ENCODE measurements around the gene TRMT112.

The TRMT112 gene

DNA sequence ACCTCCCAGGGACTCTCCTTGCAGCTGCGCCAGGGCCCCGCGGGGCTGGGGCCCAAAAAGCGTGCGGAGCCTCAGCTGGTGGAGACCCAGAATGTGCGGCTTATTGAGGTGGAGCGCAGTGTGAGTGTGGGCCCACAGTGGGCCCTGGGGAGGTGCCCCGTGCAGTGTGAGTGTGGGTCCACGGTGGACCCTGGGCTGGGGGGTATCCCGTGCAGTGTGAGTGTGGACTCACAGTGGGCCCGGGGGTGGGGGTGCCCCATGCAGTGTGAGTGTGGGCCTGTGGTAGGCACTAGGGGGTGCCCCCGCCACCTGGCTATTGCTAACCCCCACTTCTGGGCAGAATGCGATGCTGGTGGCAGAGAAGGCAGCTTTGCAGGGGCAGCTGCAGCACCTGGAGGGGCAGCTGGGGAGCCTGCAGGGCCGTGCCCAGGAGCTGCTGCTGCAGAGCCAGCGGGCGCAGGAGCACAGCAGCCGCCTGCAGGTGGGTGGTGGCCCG is 33.8 kb upstream of the TRMT112 start:
- DNase-seq (ENCODE audit: low read depth, low spot score): no peak

DNA sequence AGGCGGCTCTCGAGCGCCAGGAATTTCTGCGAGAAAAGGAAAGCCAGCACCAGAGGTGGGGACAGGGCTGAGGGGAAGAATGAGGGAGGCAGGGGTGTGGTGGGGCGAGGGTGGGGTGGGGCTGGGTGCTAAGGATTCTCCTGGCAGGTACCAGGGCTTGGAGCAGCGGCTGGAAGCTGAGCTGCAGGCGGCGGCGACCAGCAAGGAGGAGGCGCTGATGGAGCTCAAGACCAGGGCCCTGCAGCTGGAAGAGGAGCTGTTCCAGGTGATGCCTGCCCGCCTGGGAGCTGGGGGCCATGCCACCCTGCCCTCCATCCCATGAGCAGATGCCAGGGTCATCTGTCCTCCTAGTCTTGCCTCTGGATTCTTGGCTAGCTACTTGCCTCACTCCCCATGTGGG is 32.0 kb upstream of the TRMT112 start:
- no peak for DNase-seq (ENCODE audit: low read depth, low spot score)

DNA sequence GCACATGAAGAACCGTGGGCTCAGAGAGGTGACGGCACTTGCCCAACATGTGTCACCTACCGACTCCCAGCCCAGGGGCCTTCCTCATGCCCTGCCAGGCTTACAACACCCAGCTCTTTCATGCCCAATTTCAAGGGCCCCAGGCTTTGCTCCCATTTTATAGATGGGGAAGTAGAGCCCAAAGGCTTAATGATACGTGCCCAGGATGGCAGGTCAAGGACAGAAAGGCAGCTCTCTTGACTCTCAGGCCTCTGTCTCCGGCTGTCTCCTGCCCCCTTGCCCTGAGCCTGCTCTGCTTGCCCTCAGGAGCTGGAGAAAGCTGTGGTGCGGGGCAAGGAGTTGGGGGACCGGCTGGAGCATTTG is 31.6 kb upstream of the TRMT112 start:
- no peak for DNase-seq (ENCODE audit: low read depth, low spot score)

DNA sequence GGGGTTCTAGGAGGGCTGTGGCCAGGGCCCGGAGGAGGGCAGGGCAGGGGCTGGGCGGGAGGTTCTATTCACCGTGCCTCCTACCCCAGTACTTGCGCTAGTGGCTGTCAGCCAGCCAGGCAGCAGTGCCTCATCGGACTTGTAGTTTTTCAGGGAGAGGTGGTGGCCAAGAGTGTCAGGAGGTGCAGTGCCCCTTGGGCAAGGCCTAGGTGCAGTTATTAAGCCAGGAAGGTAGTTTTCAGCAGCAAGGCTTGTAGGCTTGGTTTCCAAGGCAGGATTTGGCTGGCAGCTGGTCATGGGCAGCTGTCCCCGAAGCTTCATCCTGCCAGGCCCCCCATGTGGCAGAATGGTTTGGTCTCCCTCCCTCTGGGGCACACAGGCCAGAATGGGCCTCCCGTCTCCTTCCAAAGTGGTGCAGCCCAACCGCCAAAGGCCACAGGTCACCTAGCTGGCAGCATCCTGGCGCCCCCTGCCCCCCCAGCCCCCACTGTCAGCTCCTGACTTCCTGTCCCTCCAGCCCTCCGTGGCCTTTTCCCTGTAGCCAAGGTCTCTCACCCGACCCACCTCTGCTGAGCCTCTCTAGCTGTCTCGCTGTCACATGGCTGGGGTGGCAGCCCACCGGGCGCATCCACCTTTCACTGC is 31.1 kb upstream of the TRMT112 start:
- no peak for DNase-seq (ENCODE audit: low read depth, low spot score)

DNA sequence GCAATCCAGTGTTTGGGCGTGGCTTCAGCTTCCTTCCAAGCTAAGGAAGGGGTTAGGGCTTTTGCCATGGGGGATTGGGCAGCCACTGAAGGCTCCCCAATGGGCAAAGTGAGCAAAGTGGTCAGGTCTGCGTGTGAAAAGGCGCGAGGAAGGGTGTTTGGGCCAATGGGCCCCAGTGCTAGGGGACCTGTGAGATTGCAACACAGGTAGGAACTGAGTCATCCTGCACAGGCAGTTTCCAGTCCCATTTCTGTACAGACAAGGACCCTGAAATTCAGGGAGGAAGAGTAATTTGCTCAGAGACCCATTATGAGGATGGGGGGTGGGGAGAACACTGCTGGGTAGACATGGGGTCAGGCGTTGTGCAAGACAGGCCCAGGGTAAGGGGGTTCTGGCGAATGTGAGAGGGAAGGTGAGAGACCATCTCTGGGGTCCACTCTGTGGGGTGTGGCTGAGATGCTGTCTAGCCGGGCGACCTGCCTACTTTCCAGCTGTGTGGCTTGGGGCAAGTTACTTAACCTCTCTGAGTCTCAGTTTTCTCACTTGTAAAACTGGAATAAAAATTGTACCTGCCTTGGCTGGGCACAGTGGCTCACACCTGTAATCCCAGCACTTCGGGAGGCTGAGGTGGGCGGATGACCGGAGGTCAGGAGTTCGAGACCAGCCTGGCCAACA is 30.0 kb upstream of the TRMT112 start:
- no peak for DNase-seq (ENCODE audit: low read depth, low spot score)

DNA sequence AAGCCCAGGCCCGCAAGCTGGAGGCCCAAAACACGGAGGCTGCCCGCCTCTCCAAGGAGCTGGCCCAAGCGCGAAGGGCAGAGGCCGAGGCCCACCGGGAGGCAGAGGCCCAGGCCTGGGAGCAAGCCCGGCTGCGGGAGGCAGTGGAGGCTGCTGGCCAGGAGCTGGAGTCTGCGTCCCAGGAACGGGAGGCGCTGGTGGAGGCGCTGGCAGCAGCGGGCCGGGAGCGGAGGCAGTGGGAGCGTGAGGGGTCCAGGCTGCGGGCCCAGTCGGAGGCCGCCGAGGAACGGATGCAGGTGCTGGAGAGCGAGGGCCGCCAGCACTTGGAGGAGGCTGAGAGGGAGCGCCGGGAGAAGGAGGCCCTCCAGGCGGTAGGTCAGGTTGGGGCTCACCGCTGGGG is 27.4 kb upstream of the TRMT112 start:
- DNase-seq (ENCODE audit: low read depth, low spot score): no peak

DNA sequence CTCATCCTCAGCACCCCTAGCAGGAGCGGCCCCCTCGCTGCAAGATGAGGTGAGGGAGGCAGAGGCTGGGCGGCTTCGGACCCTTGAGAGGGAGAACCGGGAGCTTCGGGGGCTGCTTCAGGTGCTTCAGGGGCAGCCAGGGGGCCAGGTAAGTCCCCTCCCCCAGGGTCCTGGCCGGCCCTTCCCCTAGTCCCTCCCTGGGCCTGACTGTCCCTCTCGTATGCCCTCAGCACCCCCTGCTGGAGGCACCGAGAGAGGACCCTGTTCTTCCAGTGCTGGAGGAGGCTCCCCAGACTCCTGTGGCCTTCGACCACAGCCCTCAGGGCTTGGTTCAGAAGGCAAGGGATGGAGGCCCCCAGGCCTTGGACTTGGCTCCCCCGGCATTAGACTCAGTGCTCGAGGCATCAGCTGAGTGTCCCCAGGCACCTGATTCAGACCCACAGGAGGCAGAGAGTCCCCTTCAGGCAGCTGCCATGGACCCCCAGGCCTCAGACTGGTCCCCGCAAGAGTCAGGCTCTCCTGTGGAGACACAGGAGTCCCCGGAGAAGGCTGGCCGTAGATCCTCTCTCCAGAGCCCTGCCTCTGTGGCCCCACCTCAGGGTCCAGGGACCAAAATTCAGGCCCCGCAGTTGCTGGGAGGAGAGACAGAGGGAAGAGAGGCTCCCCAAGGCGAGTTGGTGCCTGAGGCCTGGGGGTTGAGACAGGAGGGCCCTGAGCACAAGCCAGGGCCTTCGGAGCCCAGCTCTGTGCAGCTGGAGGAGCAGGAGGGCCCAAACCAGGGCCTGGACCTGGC is 26.6 kb upstream of the TRMT112 start:
- no peak for DNase-seq (ENCODE audit: low read depth, low spot score)

DNA sequence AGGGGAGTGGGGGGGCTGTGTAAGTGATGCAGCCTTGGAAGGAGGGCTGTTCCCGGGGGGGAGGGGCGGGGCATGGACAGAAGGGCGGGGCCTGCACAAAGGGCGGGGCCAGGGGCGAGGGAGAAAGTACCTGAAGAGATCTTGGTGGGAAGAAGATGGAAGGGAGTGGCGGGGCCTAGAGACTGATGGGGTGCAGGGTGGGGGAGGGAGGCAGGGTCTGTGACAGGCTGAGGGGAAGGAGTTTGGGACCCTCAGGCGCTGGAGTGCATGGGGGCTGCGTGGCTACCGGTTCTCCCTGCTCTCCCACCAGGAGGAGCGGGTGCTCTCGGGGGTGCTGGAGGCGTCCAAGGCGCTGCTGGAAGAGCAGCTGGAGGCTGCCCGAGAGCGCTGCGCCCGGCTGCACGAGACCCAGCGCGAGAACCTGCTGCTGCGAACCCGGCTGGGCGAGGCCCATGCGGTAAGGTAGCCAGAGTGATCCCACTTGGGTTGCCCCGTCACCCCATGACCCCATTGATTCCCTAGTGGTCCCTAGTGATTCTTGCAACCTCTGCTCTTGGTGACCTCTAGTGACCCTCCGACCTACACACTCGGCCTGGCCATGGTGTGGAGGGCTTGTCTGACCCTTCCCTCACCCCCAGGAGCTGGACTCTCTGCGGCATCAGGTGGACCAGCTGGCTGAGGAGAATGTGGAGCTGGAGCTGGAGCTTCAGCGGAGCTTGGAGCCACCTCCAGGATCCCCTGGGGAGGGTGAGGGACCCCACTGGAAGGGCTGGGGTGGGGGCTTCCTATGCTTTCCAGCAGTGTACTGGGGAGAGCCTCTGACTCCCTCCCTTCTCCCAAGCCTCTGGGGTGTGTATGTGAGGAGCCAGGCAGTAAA is 25.7 kb upstream of the TRMT112 start:
- DNase-seq (ENCODE audit: low read depth, low spot score): no peak

DNA sequence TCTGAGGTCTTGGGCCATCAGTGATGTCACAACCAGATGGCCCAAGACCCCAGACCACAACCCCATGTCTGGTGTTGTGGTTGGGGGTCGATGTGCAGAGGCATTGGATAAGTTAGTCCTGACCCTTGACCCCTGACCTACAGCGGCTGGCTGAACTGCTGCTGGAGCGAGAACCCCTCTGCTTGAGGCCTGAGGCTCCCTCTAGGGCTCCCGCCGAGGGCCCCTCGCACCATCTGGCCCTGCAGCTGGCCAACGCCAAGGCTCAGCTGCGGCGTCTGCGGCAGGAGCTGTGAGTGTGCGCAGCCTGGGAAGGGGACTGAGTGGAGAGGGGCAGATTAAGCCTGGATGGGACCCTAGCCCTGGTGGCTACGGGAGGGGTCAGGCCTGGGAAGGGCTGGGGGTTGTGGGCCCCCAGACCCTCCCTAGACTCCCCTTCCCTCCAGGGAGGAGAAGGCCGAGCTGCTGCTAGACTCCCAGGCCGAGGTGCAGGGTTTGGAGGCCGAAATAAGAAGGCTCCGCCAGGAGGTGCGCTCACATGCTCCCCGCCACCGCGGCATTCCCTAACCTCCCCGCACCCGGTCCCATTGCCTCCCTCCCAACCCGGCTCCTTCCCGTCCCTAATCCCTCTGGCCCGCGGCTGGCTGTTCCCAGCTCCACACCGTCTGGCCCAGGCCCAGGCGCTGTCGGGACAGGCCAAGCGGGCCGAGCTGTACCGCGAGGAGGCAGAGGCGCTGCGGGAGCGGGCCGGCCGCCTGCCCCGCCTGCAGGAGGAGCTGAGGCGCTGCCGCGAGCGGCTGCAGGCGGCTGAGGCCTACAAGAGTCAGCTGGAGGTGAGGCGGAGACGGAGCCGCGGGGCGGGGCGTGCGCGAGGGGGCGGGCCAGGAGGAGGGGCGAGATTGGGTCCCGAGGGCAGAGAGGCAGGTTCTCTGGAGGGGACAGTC is 24.8 kb upstream of the TRMT112 start:
- peak; percentile 75 for DNase-seq (ENCODE audit: low read depth, low spot score)

DNA sequence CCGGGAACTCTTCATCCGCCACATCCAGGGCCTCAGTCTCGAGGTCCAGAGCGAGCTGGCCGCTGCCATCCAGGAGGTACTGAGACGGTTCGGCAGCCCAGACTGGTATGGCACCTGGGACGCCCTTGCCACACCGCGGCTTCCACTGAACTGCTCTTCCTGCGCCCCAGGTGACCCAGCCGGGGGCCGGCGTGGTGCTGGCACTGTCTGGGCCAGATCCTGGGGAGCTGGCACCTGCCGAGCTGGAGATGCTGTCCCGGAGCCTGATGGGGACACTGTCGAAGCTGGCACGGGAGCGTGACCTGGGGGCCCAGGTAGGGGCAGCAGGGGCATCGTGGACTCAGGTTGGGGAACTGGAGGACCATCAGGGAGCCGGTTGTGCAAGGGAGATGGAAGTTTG is 24.1 kb upstream of the TRMT112 start:
- no peak for DNase-seq (ENCODE audit: low read depth, low spot score)

DNA sequence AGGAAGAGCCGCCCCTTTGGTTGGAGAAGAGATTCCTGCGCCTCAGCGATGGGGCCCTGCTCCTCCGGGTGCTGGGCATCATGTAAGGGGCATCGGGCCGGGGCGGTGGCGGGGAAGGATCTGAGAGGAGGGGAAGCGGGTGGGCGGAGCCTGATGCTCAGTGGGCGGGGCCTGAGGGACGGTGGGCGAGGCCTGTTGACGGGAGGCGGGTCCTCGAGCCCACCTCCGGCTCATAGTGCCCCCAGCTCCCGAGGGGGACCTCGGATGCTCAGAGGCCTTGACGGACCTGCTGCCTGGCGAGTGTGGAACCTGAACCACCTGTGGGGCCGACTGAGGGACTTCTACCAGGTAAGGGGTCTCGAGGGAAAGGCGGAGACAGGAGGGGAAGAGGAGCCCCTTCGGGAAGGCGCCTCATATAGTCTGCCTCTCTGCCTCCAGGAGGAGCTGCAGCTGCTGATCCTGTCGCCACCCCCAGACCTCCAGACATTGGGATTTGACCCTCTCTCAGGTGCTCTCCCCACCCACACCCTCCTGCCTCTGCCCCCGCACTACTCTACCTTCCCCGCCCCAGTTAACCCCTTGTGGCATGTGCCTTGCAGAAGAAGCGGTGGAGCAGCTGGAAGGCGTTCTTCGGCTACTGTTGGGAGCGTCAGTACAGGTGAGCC is 23.4 kb upstream of the TRMT112 start:
- peak; percentile 61 for DNase-seq (ENCODE audit: low read depth, low spot score)

DNA sequence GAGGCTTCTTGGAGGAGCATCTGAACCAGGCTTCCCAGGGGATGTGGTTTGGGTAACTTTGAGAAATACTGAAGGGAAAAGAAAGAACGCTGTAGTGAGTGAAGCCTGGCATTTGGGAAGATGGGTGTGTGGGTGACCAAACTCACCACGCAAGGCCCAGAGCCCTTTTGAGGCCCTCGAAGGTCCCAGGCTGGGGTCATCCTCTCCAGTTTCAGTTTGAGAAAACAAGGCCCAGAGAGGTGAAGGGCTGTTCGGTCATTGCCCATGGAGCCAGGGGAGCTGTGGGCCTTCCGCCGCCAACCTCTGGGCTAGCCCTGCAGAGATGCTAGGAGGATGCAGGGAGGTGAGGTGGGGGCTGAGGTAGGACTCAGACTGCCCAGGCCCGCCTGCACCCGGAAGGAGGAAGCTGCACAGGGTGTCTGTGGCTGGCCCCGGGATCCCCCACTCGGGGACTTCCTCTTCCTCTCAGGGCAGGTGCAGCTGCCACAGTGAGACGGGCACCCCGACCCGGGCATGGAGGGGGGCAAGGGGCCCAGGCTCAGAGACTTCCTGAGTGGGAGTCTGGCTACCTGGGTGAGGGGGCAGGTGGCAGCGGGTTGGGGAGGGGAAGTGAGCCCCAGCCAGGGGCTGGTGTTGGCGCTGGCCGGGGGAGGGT is 22.5 kb upstream of the TRMT112 start, which contains the start of gene CCDC88B:
TSS of gene CCDC88B (plus strand) at position 451 of the 655 bp plus-strand sequence. CDS start at position 514, 63 bp downstream.
- peak; percentile 65 for DNase-seq (ENCODE audit: low read depth, low spot score)

DNA sequence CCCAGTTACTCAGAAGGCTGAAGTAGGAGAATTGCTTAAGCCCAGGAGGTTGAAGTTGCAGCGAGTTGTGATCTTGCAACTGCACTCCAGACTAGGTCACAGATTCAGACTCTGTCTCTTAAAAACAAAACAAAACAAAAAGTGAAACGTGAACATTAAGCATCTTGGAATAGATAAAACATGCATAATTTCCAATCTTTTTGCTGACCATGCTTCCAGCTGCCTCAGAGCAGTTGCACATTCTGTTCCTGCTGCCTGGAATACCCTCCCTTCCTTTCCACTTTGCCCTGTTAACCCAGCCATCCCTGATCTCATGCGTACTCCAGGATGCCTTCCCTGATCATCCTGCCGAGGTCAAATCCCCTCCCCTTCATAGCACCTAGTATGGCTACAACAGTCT is 21.9 kb upstream of the TRMT112 start:
- DNase-seq (ENCODE audit: low read depth, low spot score): no peak

DNA sequence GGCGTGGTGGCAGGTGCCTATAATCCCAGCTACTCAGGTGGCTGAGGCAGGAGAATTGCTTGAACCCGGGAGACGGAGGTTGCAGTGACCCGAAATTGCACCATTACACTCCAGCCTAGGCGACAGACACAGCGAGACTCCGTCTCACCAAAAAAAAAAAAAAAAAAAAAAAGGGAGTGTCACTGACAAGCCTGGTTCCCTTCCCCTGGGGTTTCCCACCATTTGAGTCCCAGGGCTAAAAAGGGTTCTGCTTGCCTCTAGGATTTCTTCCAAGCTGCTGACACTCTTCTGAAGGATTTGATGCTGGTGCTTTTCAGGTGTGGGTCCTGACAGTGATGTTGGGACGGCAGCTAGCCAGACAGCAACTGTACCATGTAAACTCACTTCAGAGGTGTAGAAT is 21.4 kb upstream of the TRMT112 start:
- DNase-seq (ENCODE audit: low read depth, low spot score): no peak

DNA sequence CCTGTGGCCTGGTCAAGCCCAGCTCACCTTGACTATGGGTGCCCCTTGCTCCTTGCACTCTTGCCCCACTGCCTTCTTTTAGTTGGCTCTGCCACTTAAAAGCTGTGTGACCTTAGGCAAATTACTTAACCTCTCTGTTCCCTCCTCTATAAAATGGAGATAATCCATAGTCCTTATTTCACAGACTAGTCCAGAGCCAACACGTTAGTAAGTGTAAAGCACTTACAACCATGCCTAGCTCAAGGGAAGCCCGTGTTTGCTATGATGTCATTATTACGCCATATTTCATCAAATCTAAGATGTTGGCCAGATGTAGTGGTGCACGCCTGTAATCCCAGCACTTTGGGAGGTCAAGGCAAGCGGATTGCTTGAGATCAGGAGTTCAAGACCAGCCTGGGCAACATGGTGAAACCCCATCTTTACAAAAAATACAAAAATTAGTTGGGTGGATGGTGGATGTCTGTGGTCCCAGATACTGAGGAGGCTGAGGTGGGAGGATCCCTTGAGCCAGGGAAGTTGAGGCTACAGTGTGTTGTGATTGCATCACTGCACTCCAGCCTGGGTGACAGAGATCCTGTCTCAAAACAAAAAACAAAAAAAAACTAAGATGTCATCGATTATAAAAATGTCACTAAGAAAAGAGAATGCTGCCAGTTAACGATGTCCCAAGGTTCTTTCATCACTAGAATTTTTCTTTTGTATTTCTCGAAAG is 20.3 kb upstream of the TRMT112 start:
- DNase-seq (ENCODE audit: low read depth, low spot score): no peak

DNA sequence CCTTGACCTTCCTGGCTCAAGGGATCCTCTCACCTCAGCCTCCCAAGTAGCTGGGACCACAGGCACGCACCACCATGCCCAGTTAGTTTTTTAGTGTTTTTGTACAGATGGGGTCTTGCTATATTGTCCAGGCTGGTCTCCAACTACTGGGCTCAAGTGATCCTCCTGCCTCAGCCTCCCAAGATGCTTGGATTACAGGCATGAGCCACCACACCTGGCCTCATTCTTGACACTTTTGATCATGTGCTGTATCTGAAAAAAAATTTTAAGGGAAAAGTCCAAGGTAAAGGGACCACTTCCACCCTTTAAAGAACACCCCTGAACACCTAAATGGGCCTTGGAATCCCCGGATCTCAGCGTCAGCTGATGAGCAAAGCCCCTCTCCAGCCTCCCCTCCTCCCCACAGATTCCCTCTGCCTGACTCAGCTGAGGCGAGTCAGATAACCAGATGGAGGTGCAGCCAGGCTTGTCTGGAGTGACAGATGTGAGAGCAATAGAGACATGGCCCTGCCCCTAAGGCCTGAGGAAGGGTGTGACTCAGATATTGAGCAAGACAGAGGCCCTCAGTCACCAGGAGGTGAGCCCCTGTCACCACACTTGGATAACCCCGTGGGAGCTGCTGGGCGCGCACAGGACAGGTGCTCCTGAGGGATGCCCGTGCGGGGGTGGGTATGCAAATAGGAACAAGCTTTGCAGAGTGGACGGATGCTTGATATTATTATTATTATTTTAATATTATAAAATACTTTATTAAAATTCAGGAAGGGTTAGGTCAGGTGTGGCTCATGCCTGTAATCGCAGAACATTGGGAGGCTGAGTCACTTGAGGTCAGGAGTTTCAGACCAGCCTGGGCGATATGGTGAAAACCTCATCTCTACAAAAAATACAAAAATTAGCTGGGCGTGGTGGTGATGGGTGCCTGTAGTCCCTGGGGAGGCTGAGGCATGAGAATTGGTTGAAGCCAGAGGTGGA is 17.7 kb upstream of the TRMT112 start:
- no peak for DNase-seq (ENCODE audit: low read depth, low spot score)

DNA sequence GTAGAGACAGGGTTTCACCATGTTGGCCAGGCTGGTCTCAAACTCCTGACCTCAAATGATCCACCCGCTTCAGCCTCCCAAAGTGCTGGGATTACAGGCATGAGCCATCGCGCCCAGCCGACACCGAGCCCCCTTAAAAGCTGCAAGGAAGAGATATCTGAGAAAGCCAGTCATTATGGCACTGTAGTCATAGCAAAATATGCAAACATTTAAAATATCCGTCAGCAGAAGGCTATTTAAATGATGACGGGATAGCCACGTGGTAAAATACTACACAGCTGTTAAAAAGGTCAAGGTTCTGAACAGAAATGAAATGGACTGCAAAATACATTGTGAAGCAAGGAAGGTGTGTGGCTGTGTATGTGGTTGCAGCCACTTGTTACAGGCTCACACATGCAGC is 16.2 kb upstream of the TRMT112 start:
- no peak for DNase-seq (ENCODE audit: low read depth, low spot score)
